Stimulated activated CD8-positive, alpha-beta memory T cell treated with anti-CD3 and anti-CD28 coated beads, Interleukin-4, amount 100 ng/mL, for 24 hours (primary cell): Measurements from ENCODE around the gene HTR1A.

ENCODE experiments used
- DNase-seq: peaks from one replicate; pipeline ENCODE4 v3.0.0-alpha.2; 2020; ENCODE audit warnings: low read depth

Gene HTR1A

DNA sequence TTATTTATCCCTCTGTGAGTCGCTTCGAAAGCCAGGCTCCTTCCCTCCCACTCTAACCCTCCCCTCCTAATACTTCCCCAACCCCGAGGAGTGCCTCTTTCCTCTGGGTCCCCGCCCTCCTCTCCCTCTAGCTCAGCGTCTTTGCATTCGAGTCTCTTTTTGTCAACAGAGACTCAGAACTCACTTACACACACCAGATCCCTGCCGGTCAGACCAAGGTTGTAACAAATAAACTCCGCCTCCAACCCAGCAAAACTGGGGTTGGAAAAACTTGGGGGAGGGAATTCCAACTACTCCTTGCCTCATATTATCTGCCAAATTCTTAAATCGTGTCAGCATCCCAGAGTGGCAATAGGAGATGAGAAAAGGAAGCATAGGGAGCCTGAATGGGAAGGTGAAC is at the start of gene HTR1A:
Gene HTR1A, minus strand, starts transcription at position 167 of the 400 bp plus-strand sequence. CDS start 726 bp downstream, outside the sequence.
- no peak for DNase-seq

DNA sequence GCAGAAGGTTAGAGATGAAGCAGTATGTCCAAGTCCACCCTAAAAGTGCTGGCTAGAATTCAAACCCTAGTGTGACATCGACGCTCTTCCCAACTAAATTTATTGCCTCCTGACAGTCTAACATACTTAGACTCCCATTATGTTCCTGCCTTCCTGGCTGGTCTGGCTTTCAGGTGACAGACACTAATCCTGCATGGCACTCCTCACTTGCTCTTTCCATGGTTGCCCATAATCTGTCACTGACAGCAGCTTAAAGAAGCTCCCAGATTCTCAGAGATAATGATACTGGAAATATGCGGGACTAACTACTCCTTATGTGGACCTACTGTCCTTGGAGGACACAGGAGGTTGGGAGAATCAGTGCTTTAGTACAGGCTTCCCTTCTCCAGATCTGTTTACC is 41.7 kb upstream of the HTR1A start:
- no peak for DNase-seq

DNA sequence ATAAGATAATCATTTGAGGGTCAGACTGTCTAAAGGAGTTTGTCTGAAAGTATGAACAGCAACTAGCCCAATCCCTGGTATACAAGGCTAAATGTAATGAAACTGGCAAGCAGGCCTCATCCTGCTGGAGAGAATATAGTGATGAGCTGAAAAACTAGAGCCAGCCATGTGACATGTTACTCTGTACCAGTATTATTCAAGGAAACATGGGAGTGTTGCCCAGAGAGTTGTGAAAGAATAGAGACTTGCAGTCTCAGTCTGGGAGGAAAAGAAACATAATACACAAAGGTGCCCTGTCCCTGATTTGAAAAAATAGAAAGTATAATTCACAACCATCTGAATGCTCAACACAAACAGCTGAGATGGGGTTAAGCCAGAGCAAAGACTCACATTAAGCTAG is 37.9 kb upstream of the HTR1A start:
- no peak for DNase-seq

DNA sequence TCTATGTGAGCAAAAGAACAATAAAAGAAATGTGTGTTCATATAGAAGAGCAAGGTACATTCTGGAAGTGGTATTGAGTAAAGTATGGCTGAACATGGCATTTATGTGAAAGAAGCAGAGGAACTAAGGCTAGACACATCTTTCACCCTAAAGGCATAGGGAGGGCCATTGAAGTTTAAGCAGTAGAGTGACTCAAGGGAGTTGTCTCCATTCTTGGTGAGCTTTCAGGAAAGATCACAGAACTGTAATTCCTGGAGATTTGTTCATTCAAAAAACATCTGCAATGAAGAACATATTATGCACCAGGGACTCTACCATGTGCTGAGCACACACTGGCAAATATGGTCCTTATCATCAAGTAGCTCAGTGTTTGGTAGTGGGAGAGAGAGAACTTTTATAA is 24.8 kb upstream of the HTR1A start:
- DNase-seq = no peak

DNA sequence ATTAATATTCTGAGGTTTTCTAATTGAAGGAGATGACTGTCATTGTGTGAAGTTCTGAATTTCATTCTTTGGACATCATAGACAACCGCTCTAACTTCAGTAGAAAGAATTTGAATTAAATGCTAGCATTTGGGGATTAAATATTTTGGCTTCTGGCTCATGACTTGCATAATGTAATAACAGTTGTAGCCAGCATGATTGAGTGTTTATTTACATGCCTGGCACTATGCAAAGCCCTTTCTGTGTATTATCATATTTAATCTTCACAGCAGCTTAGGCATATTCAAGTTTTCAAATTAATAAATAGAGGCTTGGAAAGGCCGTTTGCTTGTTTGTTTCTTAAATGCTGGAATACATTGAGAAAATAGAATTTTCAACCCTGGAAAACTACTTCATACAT is 19.6 kb upstream of the HTR1A start:
- DNase-seq = no peak

DNA sequence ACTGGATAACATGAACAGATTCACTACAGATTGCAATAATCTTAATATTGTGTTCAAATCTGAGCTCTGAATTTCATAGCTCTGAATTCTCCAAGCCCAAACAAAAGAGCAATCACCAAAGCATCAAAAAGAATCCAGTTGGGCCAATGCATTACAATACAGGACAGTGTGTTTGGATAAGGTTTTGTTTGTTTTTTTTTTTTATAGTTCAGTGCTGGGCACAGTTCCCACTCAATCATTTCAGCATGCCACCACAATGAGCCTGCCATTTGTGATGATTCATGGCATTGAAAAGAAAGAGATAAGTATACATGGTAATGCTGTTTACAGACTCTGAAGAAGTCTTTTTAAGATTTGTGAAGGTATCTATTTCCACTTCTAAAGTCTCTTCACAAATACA is 1.7 kb upstream of the HTR1A start:
- DNase-seq = no peak

DNA sequence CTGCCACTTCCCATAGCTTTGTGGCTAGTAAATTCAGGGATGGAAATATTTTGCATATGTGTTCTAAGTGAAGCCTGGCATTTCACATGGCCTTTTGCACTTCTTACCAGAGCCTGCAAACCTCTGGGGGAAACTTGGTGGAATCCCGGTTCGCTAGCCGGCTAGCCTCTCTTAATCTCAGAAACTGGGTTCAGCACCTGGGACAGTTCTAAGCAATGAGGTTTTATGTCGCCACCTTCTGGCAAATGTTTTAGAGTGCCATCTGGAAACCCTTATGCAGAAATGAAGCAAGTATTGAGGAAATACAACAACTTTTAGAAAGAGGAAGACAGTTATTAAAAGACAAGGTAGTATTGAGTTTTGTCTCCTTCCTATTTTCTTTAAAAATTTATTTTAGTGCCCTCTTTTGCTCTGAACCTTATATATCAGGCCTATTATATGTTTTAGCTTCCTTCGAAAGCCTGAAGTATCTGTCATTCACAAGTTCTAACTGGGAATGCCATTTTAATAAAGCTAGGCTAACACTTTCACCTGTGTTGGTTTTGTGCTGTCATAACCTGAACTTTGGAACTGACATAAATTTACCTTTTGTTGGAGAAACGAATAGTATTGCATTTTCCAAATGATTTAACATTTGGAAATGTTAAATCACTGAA is 963 bp upstream of the HTR1A start:
- no peak for DNase-seq

DNA sequence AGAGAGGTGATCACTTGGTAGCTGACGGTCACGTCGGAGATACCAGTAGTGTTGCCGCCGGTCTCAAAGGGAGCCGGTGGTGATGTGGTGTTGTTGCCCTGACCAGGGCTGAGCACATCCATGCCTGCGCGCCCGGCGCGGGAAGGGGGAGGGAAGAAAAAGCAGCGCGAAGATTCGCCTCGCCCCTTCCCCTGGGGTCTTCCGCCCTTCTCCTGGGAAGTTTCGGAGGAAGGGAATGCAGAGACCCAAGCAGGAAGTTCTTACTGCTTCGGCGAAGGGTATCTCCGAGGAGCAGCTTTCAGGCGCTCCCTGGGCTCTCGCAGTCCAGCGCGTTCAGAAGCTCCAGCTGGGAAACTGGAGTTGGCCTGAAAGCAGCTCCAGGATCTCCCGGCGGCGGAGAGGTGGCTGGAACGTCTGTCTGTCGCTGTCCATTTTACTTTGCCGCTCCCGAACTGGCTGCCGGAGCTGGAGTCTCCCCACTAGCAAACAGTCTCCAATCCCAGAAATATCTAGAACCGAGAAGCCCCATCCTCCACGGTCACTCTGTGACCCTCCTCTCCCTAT is 565 bp downstream of the HTR1A start:
- DNase-seq = no peak

DNA sequence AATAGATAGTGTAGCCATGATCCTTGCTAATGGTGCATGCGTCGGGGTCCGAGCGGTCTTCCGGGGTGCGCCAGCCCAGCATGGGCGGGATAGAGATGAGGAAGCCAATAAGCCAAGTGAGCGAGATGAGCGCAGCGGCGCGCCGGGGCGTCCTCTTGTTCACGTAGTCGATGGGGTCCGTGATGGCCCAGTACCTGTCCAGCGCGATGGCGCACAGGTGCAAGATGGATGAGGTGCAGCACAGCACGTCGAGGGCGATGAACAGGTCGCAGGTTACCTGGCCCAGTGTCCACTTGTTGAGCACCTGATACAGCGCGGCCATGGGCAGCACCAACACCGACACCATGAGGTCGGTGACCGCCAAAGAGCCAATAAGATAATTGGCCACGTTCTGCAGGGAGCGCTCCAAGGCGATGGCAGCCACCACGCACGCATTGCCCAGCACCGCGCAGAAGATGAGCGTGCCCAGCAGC is 1.1 kb downstream of the HTR1A start:
- DNase-seq = no peak

DNA sequence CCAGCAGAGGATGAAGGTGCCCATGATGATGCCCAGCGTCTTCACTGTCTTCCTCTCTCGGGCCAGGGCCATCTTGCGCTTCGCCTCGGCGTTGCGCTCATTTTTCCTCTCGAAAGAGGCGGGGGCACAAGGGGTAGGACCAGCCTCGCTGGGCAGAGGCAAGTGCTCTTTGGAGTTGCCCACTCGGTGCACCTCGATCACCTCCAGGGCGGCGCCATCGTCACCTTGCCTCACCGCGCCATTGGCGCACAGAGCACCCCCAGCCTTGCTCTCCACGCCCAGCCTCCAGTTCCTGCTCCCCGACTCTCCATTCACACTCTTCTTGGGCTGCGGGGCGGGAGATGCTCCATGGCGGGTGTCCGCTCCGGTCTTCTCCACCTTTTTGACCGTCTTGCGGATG is 1.6 kb downstream of the HTR1A start:
- DNase-seq = no peak

DNA sequence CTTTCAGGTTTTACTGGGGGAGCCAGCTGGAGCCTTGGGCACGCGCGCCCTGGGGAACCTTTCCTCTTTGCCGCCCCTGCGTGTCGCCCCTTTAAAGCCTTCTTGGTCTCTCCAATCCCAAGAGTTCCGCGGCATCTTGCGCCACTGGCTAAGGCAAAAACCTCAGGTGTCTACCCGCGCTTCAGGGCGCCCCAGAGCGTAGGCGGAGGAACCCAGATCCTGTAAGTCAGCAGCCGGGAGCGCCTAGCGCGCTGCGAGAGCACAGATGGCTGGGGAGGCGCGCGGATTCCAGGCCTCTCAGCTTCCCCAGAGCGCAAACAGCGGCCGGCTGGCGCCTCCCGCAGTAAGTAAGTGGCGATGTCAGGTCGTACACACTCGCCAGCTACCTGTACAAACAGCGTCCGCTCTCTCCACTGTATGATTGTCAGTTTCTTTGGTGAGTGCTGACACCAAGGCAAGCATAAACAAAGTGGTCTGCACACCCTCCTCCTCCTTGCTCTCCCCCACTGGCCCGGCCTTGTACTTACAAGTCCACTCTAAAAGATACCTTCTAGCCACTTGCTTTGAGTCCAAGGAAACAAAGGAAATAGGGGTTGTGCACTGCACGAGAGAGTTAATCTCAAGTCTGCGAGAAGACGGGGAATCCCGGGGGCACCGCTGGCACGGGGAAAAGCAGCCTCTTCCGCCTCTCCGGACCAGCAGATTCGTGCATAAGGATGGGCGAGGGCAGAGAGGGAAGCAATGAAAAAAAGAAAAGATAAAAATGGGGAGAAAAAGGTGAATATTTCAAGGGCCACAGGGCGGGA is 2.9 kb downstream of the HTR1A start:
- no peak for DNase-seq

DNA sequence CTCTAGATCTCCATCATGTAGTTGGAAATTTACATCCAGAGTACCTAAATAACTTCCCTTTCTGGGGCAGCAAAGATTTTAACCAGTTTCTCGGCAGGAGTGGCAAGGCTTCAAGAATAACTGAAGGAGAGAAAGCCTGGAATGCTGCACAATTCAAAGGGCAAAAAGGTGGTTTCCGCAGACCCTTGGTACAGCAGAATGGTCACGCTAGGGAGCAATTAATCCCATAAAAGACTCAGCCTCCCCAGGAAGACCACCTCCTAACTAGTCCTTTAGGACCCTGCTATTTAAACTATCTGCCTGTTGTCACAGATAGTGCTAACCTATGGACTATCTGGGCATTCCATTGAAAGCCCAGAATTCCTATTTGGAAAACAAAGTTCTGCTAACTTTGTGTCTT is 3.6 kb downstream of the HTR1A start:
- DNase-seq = no peak

DNA sequence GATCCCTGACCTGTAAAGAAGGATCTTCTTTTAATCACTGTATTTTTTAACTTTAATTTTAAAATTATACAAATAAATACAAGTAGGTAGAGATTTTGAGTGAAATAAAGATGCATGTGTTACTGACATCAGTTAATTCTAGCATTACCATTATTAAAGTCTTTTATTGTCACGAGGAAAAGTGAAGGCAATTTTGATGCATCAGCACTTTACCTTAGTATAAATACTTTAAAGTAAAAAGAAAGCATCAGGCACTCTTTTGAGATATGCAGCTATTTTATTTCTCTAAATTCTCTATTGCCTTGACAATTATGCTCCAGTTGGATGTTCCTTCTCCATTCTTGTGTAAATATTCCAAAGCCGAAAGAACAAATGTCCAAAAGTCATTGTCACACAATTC is 4.6 kb downstream of the HTR1A start:
- DNase-seq = no peak

DNA sequence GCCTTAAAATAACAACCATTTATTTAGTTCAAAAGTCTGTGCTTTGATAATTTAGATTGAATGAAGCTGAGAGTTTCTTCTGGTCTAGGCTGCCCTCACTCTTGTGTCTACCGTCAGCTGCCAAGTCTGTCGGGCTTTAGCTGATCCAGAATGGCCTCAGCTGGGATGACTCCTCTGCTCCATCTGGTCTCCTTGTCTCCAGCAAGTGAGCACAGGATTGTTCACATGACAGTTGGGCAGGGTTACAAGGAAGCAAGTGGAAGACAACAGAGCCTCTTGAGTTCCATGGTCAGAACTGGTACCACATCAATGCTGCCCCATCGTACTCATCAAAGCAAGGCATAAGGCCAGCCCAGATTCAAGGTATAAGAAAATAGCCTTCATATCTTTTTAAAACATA is 9.0 kb downstream of the HTR1A start:
- DNase-seq = no peak

DNA sequence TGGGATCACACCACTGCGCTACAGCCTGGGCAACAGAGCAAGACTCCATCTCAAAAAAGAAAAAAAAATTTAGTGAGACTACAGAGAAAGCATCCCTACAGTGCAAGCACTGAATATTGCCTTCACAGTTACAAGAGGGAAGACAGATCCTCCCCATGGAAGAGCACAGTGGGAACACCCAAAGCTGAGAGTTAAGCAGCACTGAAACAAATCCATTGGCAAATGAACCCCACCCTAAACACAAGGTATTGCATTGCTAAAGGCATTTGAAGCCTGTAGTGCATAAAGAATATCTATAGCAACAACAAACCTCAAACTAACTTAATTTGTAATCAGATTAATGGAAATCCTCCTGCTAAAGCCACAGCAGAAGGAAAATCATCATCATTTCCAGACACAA is 27.1 kb downstream of the HTR1A start:
- DNase-seq = no peak

DNA sequence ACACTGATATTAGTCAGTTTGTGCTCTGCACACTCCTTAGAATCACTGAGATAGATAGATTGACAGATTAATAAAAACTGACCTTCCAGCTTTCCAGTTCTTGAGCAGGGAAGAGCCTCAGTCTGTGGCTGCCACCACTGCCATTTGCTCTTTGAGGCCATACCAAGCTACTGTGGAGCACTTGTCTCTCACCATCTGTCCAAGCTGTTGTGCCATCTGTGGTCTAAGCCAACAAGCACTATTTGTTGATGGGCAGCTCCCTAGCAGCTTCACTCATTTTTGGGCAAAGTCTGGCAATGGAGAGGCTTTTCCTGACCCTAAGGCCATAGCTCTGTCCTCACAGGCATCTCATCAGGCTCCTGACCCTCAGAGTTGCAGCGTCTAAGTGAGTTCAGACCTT is 30.4 kb downstream of the HTR1A start:
- no peak for DNase-seq

DNA sequence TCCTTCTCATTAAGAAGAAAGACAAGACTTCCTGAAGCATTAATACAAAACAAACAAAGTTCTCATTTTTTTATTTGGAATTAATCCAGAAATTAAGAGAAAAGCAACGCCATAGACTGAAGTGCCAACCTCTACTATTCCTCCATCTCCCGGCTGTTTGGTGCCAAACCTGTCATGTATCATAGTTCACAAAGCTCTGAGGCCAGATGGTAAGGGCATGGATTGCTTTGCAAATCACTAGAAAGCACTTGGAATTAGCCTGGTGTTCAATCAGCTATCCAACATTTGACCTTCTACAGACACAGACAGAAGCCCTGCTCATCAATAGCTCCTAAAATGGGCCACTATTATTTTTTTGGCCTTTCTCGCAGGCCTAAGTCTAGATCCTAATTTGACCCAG is 33.8 kb downstream of the HTR1A start:
- no peak for DNase-seq

DNA sequence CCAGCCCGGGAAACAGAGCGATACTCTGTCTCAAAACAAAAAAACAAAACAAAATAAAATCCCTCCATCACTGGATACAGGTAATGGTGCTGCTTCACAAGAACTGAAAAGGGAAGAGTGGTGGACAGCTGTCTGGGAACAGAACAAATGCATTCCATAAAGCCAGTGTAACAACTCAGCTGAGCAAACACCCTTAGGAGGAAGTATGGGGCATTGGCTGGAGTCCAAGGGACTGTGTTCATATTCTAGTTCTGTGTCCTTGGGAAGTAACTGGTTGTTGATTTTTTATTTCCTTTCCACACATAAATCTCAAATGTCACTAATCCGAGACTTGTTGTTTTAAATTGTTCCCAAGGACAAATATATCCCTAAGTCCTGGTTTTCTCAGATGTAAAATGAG is 38.3 kb downstream of the HTR1A start:
- DNase-seq = no peak

DNA sequence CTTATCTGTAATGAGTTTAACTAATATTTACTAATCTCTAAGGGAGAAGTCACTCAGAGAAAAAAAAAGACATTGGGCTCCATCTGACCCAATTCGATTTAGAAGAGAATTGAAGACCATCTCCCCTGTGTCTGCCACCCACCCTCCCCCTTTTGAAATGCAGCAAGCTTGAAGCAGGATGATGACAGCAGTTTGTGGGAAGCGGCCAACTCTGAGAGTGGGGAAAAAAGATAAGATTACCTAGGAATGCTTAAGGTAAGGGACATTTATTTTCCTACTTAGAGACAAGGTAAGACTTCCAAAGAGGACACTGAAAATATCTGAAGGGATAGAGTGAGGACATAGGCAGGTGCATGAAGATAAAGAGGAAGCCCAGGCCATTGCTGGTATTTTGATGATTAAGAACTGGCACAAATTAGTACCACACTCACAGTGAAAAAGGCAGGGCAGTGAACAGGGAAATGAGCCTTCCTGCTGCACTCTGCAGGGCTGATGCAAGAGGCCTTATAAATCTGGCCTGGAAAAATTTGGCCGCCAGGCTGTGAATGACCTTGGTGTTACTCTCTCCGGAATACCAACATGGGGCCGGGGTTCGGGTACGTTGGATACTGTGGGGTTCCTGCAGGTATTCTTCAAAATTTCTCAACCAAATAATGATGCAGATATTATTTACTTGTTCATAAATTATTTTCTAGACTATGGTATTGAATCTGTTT is 42.3 kb downstream of the HTR1A start:
- DNase-seq = no peak

DNA sequence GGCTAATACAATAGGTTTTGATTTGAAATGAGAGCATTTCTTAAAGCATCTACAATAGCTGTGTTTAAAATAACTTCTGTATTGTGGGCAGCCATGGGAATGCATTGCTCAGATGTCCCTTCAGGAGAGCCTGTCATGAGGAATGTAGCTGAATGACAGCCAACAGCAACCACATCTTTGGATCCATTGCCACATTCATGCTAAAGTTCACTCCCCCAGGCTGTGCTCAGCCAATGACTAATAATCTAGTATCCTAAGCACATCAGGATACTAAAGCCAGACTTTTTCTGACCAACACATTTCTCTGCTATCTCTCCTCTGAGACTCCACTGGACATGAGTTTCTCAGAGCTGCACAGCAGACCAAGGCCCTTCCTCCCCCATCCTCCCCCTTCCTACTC is 45.5 kb downstream of the HTR1A start:
- DNase-seq = no peak

DNA sequence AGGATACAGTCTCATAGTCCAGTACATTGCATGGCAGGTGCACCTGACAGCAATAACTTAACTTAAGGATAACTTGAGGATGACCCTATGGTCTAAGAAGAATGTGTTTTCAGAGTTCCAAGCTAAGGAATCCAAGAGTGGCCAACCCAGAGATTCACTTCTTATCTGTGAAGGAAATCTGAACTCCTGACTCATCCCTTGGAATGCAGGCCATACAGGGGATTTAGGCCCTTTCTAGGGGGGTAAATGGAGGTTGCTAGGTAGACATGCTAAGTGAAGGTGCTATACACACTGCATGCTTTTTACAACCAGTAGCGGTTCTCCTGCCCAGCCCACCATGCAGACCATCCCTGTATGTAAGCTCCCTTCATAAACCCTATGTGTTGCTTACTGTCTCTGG is 50.4 kb downstream of the HTR1A start:
- no peak for DNase-seq
